Osteoblast (primary cell): ENCODE results near the gene WDR72. TPM values are rescaled to one million over a fixed set of nuclear protein-coding genes. Genes with fewer than 3 reads are reported as not detected.

Experiments
- DNase-seq: peaks from one replicate; pipeline ENCODE4 v3.0.0; 2011; ENCODE audit warnings: low spot score, mixed read lengths; ENCODE audit not compliant: insufficient read length; ENCODE audit errors: missing footprints
- H2AFZ ChIP-seq: 2 replicates; pipeline ENCODE4 v1.6.0; 2011; ENCODE audit warnings: mild to moderate bottlenecking, low read length
- H3K27ac ChIP-seq: 2 replicates; pipeline ENCODE4 v1.5.1; 2011; ENCODE audit warnings: mild to moderate bottlenecking, low read depth, low read length, moderate library complexity
- H3K27me3 ChIP-seq: 2 replicates; pipeline ENCODE4 v1.6.0; 2012; ENCODE audit warnings: mild to moderate bottlenecking, control low read depth, inconsistent platforms, low read length, moderate library complexity; ENCODE audit not compliant: insufficient read depth
- H3K36me3 ChIP-seq: 2 replicates; pipeline ENCODE4 v1.5.1; 2011; ENCODE audit warnings: mild to moderate bottlenecking, low read length, control low read depth, moderate library complexity; ENCODE audit not compliant: insufficient read depth
- H3K4me1 ChIP-seq: 2 replicates; pipeline ENCODE4 v1.5.1; 2011; ENCODE audit warnings: mild to moderate bottlenecking, low read length, control low read depth, moderate library complexity; ENCODE audit not compliant: insufficient read depth
- H3K4me2 ChIP-seq: 2 replicates; pipeline ENCODE4 v1.6.0; 2011; ENCODE audit warnings: mild to moderate bottlenecking, low read length; ENCODE audit not compliant: insufficient read depth
- H3K4me3 ChIP-seq: fragments of 200-600 bp; sonication (generic); 3 replicates; pipeline ENCODE4 v1.5.1; 2012; ENCODE audit warnings: mild to moderate bottlenecking, low read length, inconsistent platforms; ENCODE audit not compliant: insufficient read depth
- H3K79me2 ChIP-seq: 2 replicates; pipeline ENCODE4 v1.6.0; 2012; ENCODE audit warnings: mild to moderate bottlenecking, low read length, control low read depth, inconsistent platforms; ENCODE audit not compliant: insufficient read depth
- H3K9me3 ChIP-seq: 2 replicates; pipeline ENCODE4 v1.5.1; 2011; ENCODE audit warnings: low read depth, low read length, control low read depth
- H4K20me1 ChIP-seq: 2 replicates; pipeline ENCODE4 v1.6.0; 2012; ENCODE audit warnings: mild to moderate bottlenecking, low read length, control low read depth; ENCODE audit not compliant: insufficient read depth
- CTCF ChIP-seq: IDR thresholded peaks from 2 replicates; pipeline ENCODE4 v1.5.1; 2011; ENCODE audit warnings: mild to moderate bottlenecking, low read depth, low read length, moderate library complexity; ENCODE audit errors: extremely low read depth
- total RNA-seq: library from RNA; depleted of rRNA; stranded (reverse); fragments of >200 nt; gene quantifications from 2 replicates; pipeline ENCODE4 v1.2.3, GENCODE V29; 2012

The WDR72 gene
- total RNA-seq, 1 donor: not detected

GRCh38 chr15:53762916-53763315 is 3.5 kb upstream of the WDR72 start:
- H3K4me3 ChIP-seq: no peak overlapping the region
- no peaks in the 10 kb centered on the region for H3K9me3 ChIP-seq
- H2AFZ ChIP-seq: no peak overlapping the region
- H3K4me2 ChIP-seq: no peak overlapping the region
- H3K27me3 ChIP-seq: no peaks in the 10 kb centered on the region
- no peaks in the 10 kb centered on the region for H3K79me2 ChIP-seq
- no peak overlapping the region for H3K27ac ChIP-seq
- no peaks in the 10 kb centered on the region for H4K20me1 ChIP-seq
- TF ChIP-seq CTCF: no peak
- no peaks in the 10 kb centered on the region for H3K4me1 ChIP-seq
- no peak for DNase-seq
- H3K36me3 ChIP-seq: no peaks in the 10 kb centered on the region

GRCh38 chr15:53758412-53758811 is 1.1 kb downstream of the WDR72 start:
- Histone ChIP-seq H3K4me2 (no peak overlapping the region), H3K4me3 (no peak overlapping the region), H3K4me1 (no peaks in the 10 kb centered on the region), H3K36me3 (no peaks in the 10 kb centered on the region), H3K27ac (no peak overlapping the region), H3K9me3 (no peaks in the 10 kb centered on the region), H3K79me2 (no peaks in the 10 kb centered on the region), H2AFZ (no peak overlapping the region), H3K27me3 (no peaks in the 10 kb centered on the region), H4K20me1 (no peaks in the 10 kb centered on the region)
- no peak for TF ChIP-seq CTCF
- DNase-seq: no peak

GRCh38 chr15:53757906-53758305 is 1.6 kb downstream of the WDR72 start:
- no peak for TF ChIP-seq CTCF
- no peaks in the 10 kb centered on the region for H3K4me1 ChIP-seq

GRCh38 chr15:53753813-53754212 is 5.7 kb downstream of the WDR72 start:
- H3K27me3 ChIP-seq: no peaks in the 10 kb centered on the region
- no peaks in the 10 kb centered on the region for H3K79me2 ChIP-seq
- DNase-seq: no peak

More at GRCh38 chr15:53757906-53758305, 1.6 kb downstream of the WDR72 start:
- H3K36me3 ChIP-seq: no peaks in the 10 kb centered on the region
- no peak overlapping the region for H3K27ac ChIP-seq
- H4K20me1 ChIP-seq: no peaks in the 10 kb centered on the region
- H3K4me2 ChIP-seq: no peak overlapping the region
- H2AFZ ChIP-seq: no peak overlapping the region
- H3K9me3 ChIP-seq: no peaks in the 10 kb centered on the region
- H3K27me3 ChIP-seq: no peaks in the 10 kb centered on the region
- DNase-seq: peak; percentile 71
- no peaks in the 10 kb centered on the region for H3K79me2 ChIP-seq
- no peak overlapping the region for H3K4me3 ChIP-seq

More at GRCh38 chr15:53753813-53754212, 5.7 kb downstream of the WDR72 start:
- no peaks in the 10 kb centered on the region for H3K36me3 ChIP-seq
- TF ChIP-seq CTCF: no peak
- H3K27ac ChIP-seq: no peak overlapping the region
- no peak overlapping the region for H3K4me3 ChIP-seq
- H3K4me1 ChIP-seq: no peaks in the 10 kb centered on the region
- H4K20me1 ChIP-seq: no peaks in the 10 kb centered on the region
- H2AFZ ChIP-seq: no peak overlapping the region
- no peaks in the 10 kb centered on the region for H3K9me3 ChIP-seq
- no peak overlapping the region for H3K4me2 ChIP-seq
